ENCODE measurements around the gene CDH15.

CDH15 gene

DNA sequence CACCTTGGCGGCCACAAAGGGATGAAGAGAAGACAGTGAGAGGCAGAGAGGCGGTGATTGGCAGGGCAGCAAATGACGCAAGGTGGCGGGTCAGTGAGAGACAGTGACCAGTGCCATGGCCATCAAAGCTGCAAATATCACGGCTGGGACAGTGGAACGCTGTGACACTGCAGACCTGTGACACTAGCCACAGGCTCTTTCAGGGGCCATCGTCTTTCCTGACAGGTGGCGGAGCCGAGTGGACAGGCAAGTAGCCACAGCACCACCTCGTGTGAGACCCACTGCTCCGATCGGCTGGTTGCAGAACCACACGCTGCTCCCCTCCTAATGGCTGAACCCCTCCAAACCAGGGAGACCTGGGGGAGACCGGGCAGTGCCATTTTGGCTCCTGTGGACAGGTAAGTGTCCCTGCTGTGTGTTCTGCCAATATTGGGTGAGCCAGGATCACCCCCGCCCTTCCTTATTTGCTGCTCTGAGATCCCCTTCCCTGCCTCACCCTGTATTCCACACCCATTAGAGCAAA, 38.0 kb downstream of the CDH15 start:
- H3K27me3 ChIP-seq (ENCODE audit: insufficient read depth, low read length) = no peaks in the 10 kb centered on the region; the same call in 1 of the 2 replicates
- H3F3A ChIP-seq (ENCODE audit: insufficient read depth, low read length) = no peaks in the 10 kb centered on the region
- no peaks in the 10 kb centered on the region for H3K79me2 ChIP-seq (ENCODE audit: insufficient read depth, low read length)
- H3K9ac ChIP-seq (ENCODE audit: low read length) = no peak overlapping the region
- H3K4me3 ChIP-seq (ENCODE audit: low read depth, low read length, poor library complexity, severe bottlenecking) = no peak overlapping the region
- H3K27ac ChIP-seq (ENCODE audit: low read depth, low read length, poor library complexity, severe bottlenecking) = no peak overlapping the region
- H3K9me3 ChIP-seq (ENCODE audit: low read length) = no peaks in the 10 kb centered on the region
- no peak overlapping the region for H2AFZ ChIP-seq (ENCODE audit: low read length)
- H3K9me2 ChIP-seq (ENCODE audit: low read depth, low read length) = no peaks in the 10 kb centered on the region
- no peaks in the 10 kb centered on the region for H3K4me1 ChIP-seq (ENCODE audit: insufficient read depth, low read length, severe bottlenecking)
- H3K4me2 ChIP-seq (ENCODE audit: low read length) = no peak overlapping the region
- no peaks in the 10 kb centered on the region for H3K36me3 ChIP-seq (ENCODE audit: insufficient read depth, low read length)
- H4K20me1 ChIP-seq (ENCODE audit: insufficient read depth, low read length) = no peaks in the 10 kb centered on the region
- TF ChIP-seq, protein P1, sequence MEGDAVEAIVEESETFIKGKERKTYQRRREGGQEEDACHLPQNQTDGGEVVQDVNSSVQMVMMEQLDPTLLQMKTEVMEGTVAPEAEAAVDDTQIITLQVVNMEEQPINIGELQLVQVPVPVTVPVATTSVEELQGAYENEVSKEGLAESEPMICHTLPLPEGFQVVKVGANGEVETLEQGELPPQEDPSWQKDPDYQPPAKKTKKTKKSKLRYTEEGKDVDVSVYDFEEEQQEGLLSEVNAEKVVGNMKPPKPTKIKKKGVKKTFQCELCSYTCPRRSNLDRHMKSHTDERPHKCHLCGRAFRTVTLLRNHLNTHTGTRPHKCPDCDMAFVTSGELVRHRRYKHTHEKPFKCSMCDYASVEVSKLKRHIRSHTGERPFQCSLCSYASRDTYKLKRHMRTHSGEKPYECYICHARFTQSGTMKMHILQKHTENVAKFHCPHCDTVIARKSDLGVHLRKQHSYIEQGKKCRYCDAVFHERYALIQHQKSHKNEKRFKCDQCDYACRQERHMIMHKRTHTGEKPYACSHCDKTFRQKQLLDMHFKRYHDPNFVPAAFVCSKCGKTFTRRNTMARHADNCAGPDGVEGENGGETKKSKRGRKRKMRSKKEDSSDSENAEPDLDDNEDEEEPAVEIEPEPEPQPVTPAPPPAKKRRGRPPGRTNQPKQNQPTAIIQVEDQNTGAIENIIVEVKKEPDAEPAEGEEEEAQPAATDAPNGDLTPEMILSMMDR (IDR thresholded peaks at IDR 0.05; ENCODE audit: low read length) = no peak
- TF ChIP-seq EZH2 (IDR thresholded peaks at IDR 0.05; ENCODE audit: borderline replicate concordance, low read length) = no peak

DNA sequence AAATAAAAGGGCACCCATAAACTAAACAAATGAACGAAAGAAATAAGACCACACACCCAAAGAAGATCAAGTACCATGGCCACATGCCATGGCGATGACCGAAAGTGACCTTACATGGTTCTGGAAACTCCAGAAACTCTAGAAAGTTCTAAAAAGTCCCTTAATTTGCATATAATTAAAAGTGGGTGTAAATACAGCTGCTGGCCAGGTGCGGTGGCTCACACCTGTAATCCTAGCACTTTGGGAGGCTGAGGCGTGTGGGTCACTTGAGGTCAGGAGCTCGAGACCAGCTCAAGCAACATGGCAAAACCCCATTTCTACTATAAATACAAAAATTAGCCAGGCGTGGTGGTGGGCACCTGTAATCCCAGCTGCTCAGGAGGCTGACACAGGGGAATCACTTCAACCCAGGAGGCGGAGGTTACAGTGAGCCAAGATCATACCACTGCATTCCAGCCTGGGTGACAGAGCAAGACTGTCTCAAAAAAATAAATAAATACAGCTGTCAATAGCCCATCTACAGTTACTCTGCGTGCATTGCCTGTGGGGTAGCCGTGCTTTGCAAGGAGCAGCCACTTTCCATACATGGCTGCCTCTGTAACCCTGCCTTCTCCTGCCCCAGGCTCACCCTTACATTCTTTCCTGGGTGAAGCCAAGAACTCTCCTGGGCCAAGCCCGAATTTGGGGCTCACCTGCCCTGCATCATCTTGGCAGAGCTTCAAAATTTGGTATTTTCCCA, 38.8 kb downstream of the CDH15 start:
- Histone ChIP-seq H3F3A (ENCODE audit: insufficient read depth, low read length) (no peaks in the 10 kb centered on the region), H3K9ac (ENCODE audit: low read length) (no peak overlapping the region), H3K9me2 (ENCODE audit: low read depth, low read length) (no peaks in the 10 kb centered on the region), H3K4me3 (ENCODE audit: low read depth, low read length, poor library complexity, severe bottlenecking) (no peak overlapping the region), H2AFZ (ENCODE audit: low read length) (no peak overlapping the region), H4K20me1 (ENCODE audit: insufficient read depth, low read length) (no peaks in the 10 kb centered on the region), H3K9me3 (ENCODE audit: low read length) (no peaks in the 10 kb centered on the region), H3K4me2 (ENCODE audit: low read length) (no peak overlapping the region), H3K36me3 (ENCODE audit: insufficient read depth, low read length) (no peaks in the 10 kb centered on the region), H3K79me2 (ENCODE audit: insufficient read depth, low read length) (no peaks in the 10 kb centered on the region), H3K27me3 (ENCODE audit: insufficient read depth, low read length) (no peaks in the 10 kb centered on the region; the same call in 1 of the 2 replicates), H3K27ac (ENCODE audit: low read depth, low read length, poor library complexity, severe bottlenecking) (no peak overlapping the region), H3K4me1 (ENCODE audit: insufficient read depth, low read length, severe bottlenecking) (no peaks in the 10 kb centered on the region)
- TF ChIP-seq, protein P1 (IDR thresholded peaks at IDR 0.05; ENCODE audit: low read length) = no peak
- no peak for TF ChIP-seq EZH2 (IDR thresholded peaks at IDR 0.05; ENCODE audit: borderline replicate concordance, low read length)

DNA sequence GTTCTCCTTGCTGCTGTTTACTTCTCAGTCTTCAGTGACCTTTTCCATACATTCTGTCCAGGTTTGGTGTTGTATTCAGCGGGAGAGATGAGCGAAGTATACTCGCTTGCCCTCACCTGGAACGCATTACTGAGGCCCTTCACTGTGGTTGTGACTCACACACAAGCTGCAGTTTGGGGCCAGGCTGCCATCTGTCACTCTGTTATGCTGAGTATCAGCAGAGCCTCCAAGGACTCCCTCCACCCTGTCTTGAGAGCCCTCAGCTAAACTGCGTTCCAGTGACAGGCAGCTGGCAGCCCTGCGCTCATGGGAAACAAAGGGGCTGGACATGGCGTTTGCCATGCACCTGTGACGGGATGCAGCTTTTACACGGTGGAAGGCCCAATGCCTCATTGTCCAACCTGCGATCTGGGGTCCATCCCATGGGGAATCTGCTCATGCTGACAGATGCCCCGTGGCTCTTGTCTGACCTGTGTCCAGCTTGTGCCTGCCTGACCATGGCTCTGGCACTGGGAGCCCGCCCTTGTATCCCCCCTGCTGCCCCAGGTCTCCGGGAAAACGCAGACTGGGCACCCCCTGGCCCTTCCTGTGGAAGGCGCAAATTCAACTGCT, 39.5 kb downstream of the CDH15 start:
- no peak for TF ChIP-seq EZH2 (IDR thresholded peaks at IDR 0.05; ENCODE audit: borderline replicate concordance, low read length)
- TF ChIP-seq, protein P1 (IDR thresholded peaks at IDR 0.05; ENCODE audit: low read length) = no peak
- H3K27me3 ChIP-seq (ENCODE audit: insufficient read depth, low read length) = no peaks in the 10 kb centered on the region; the same call in 1 of the 2 replicates
- no peaks in the 10 kb centered on the region for H3K79me2 ChIP-seq (ENCODE audit: insufficient read depth, low read length)
- no peaks in the 10 kb centered on the region for H3F3A ChIP-seq (ENCODE audit: insufficient read depth, low read length)
- H3K36me3 ChIP-seq (ENCODE audit: insufficient read depth, low read length) = no peaks in the 10 kb centered on the region
- H3K27ac ChIP-seq (ENCODE audit: low read depth, low read length, poor library complexity, severe bottlenecking) = no peak overlapping the region
- no peaks in the 10 kb centered on the region for H4K20me1 ChIP-seq (ENCODE audit: insufficient read depth, low read length)
- peaks cover 1% of the 10 kb centered on the region for H3K4me1 ChIP-seq (ENCODE audit: insufficient read depth, low read length, severe bottlenecking)
- no peak overlapping the region for H3K4me3 ChIP-seq (ENCODE audit: low read depth, low read length, poor library complexity, severe bottlenecking)
- no peak overlapping the region for H3K4me2 ChIP-seq (ENCODE audit: low read length)
- H2AFZ ChIP-seq (ENCODE audit: low read length) = no peak overlapping the region
- no peak overlapping the region for H3K9ac ChIP-seq (ENCODE audit: low read length)
- H3K9me2 ChIP-seq (ENCODE audit: low read depth, low read length) = no peaks in the 10 kb centered on the region
- no peaks in the 10 kb centered on the region for H3K9me3 ChIP-seq (ENCODE audit: low read length)

All from OCI-LY1 (cell line).